Measurements from ENCODE around the gene ZFP64. TPM values are rescaled to one million over a fixed set of nuclear protein-coding genes. Genes with fewer than 3 reads are reported as not detected.
"Not testable (repeated sequence)": the region's sequence is repeated elsewhere in the genome, so short reads cannot be mapped to it uniquely, and the experiment has no call there.

Gene ZFP64
- total RNA-seq, 1 donor from 2014 or later: 21.3 TPM

DNA sequence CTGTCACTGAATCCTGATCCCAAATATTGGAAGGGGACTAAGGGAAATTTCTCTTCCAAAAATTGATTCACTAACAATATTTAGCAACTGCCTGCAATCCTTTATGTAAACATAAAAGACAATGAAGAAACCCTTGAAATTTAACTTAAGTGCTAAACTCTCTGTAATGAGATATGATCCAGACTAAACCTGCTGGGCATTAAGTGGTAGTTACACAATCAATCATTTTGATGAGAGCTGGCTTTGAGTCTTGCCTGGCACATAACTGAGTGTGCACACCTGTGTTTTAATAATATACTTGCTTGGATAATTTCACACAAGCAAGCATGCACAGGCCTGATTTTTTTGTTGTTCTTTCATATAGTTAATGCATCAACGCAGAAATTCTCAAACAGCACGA, 9.8 kb upstream of the ZFP64 start:
- DNase-seq: peak; percentile 19

DNA sequence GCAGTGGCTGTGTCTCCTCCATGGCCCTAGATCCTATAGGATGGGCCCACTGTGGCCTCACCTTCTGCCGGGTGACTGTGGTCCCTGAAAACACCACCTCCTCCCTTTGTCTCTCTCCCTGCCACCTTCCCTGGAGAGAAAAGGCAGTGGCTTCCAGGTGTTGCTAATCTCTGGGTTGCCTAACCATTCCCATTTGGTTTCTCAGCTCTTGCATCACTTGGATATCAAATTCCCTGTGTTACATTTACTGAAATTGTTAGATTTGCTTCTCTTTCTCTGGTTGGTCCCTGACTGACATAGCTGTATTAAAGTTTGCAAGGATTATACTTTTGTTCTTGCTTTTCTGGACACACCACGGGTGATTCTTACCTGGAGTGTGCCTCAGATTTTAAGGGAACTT, 9.3 kb upstream of the ZFP64 start:
- DNase-seq: no peak

GRCh38 chr20:52196845-52197244, 5.3 kb upstream of the ZFP64 start:
- no peak for DNase-seq

GRCh38 chr20:52193886-52194545, 2.4 kb upstream of the ZFP64 start:
- DNase-seq: no peak

GRCh38 chr20:52193133-52193532, 1.6 kb upstream of the ZFP64 start:
- DNase-seq: peak; percentile 5

DNA sequence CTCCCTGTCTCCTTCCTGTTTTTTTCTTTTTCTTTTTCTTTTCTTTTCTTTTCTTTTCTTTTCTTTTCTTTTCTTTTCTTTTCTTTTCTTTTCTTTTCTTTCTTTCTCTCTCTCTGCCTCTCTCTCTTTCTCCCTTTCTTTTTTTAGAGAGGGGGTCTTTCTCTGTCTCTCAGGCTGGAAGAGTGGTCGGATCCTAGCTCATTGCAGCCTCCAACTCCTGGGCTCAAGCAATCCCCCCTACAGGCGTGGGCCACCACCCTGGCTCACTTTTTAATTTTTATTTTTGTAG, 1.1 kb upstream of the ZFP64 start:
- DNase-seq: not testable (repeated sequence)

DNA sequence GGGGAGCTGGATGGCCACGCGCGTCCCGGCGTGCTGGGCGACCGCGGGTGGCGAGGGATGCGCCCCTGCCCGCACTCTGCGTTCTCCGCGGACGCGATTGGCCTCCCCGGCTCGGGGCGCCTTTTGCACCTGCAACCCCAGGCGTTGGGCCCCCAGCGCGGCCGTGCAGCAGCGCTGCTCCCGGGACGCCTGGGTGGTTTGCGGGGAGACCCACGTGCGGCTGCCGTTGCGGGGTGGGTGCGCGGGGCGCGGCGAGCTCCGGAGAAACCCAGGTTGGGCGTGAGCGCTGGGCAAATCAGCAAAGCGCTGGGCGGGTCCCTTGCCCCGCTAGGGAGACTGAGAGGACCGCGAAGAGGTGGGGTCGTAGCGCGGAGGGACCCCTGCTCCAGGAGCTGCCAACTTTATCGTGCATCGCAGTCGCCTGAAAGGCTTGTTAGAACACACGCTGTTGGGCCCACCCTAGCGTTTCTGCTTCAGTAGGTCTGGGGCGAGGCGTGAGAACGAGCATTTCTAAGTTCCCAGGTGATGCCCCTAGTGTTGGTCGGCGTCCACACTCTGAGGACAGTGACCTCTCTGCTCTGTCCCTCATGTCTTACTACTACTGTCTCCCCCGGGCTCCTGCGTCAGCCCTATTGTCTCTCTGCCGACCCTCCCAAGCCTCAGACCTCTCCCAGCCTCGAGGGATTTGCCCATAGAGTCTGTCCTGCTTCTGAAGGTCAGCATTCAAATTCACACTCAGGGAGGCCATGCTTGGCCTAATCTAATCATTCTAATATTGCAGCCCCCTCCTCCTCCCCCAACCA, 538 bp upstream of the ZFP64 start:
- peak; percentile 51 for DNase-seq

DNA sequence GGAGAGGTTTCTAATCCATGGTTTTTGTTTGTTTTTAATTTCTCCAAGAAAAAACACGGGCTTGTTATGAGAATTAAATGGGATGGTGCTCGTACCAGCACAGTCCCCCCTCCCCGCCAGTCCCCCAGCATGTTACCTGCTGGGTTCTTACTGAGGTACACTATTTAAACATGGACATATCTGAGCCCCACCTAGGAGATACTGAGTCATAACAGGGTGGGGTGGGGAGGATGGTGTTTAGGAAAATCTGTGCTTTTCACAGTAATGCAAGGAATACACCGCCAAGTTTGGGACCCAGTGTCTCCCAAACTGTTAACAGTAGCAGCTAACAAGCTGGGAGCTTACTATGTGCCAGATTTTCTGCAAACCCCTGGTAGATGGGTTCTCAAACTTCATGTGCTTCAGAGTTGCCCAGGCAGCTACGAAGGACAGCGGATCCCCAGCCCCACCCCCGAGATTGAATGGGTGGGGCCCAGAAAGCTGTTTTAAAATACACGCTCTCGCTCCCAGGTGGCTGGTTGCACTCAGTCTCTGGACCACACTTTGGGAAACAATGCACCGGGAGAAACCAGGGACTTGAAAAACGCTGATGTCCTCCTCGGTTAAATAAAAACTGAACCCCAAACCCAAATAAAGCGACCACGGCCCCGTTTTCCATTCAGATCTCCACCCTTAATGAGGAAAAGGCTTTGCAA, 995 bp downstream of the ZFP64 start:
- peak; percentile 51 for DNase-seq

GRCh38 chr20:52181766-52182165, 9.8 kb downstream of the ZFP64 start:
- no peak for DNase-seq

DNA sequence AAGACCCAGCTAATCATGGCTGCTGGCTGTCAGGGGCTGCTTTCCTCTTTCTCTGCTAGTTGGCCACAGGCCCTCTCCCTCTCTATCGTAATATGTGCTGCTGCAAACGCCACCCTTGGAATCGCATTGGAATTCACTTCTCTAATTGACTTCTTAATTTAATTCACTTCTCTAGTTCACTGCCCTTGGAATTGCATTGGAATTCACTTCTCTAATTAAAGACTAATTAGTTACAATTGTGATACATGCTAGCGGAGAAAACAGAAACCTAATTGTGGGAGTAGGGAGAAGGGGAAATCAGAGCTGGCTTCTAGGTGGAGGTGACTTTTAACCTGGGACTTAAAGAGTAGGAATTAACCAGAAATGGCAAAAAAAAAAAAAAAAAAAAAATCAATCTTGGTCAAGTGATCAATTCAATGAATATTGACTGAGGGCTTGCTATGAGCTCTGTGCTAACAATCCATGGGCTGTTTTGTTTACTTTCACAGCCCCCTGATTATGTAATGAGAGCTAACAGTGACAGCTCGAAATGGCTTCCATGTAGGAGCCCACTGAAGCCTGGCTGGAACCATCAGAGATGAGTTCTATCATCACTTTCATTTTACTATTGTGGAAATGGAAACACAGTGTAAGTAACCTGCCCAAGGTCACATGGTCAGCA, 11.3 kb downstream of the ZFP64 start:
- no peak for DNase-seq

GRCh38 chr20:52179331-52180179, 12.0 kb downstream of the ZFP64 start:
- no peak for DNase-seq

DNA sequence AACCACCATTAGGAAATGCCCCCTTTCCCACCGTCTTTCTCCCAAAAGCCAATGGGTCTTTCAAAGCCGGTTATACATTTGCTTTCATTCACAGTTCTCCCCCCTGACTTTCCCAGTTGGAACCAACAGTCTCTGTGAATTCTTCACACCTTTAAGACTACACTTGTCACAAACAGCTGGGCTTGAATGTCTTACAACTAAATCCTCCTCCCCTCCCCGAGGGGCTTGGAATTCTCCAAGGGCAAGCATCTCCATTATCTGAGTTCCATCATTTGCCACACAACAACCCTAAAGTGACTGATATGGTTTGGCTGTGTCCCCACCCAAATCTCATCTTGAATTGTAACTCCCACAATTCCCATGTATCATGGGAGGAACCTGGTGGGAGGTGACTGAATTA, 12.9 kb downstream of the ZFP64 start:
- no peak for DNase-seq

DNA sequence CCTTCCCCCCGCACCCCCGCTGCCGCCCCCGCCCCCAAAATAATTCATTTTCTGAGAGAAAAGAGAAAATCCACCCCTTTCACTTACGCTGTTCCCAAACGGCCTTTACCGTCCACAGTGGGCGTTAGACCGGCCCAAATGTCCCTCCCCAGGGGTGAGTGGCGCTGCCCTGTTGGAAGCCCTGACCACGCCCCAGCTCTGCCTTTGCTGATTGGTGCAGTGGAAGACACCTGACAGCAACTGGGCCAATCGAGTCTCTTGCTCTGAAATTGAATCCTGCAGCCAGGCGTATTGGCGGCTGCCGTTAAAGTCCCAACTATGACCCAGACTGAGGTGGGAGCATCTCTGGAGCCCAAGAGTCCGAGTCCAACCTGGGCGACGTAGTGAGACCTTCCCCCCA, 15.7 kb downstream of the ZFP64 start:
- no peak for DNase-seq

DNA sequence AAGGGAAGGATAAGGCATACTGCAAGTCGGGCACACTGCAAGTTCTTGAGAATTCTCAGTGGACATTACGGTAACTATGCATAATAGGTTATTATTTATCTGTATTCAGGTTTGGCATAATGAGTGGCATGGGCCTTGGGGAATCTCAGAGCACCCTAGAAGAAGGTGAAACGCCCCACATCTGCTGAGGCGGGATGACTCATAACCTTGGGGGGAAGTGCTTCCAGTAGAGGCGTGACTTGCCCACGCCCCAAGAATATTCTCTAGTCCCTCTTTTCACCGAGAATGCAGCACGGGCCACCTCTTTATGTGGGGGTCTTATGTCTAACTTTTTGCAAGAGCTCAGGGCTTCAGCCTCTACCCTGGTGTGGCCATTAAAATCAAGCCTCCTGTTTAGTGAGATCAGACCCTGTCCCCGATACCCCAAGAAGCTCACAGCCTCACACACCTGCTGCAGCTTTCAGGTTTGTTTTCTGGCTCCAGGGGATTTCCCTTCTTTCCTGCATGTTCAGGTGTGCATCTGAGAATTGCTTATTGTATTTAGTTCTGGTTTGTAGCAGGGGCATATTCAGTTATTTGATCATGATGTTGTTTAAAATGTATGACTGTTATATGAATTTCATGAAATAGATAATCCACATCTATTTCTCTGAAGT, 19.1 kb downstream of the ZFP64 start:
- no peak for DNase-seq

GRCh38 chr20:52171025-52171424, 20.6 kb downstream of the ZFP64 start:
- DNase-seq: no peak

GRCh38 chr20:52168116-52168515, 23.5 kb downstream of the ZFP64 start:
- no peak for DNase-seq

GRCh38 chr20:52167232-52167840, 24.2 kb downstream of the ZFP64 start:
- no peak for DNase-seq

GRCh38 chr20:52166150-52166549, 25.4 kb downstream of the ZFP64 start:
- DNase-seq: no peak

DNA sequence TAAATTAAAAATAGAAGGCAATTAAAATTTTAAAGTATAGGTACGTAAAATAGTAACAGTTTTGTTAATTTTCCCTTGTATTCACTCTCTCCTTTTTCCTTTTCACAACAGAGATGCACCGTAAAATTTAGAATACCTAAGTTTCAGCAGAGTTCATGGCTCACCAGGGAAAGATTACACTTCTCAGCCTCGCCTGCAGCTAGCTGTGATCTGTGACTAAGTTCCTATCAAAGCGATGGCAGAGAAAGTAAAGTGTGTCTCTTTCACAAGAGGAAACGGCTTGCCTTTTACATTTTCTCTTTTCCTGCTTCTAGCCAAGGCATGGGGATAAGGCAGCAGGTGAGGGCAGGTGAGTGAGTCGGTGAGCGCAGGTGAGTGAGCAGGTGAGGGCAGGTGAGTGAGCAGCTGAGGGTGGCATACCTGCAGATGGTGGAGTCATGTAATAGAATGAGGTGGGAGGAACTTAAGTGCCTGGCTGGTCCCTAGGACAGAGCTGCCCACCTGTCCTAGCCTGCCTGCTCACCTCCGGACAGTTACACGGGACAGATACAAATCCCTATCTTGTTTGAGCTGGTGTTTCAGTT, 30.9 kb downstream of the ZFP64 start:
- DNase-seq: no peak

GRCh38 chr20:52160049-52160570, 31.5 kb downstream of the ZFP64 start:
- no peak for DNase-seq

All from tongue (tissue), 2 donors.